NOMO-1 treated with DMSO at 0.1 percent for 48 hours (cell line): ENCODE results near the gene TBC1D20.
"Not testable (repeated sequence)": the region's sequence is repeated elsewhere in the genome, so short reads cannot be mapped to it uniquely, and the experiment has no call there.

Source experiments
- DNase-seq: peaks from one replicate; lab custom pipeline; 2025; ENCODE audit not compliant: unreplicated experiment; lab: John Stamatoyannopoulos, UW

TBC1D20 gene, protein sequence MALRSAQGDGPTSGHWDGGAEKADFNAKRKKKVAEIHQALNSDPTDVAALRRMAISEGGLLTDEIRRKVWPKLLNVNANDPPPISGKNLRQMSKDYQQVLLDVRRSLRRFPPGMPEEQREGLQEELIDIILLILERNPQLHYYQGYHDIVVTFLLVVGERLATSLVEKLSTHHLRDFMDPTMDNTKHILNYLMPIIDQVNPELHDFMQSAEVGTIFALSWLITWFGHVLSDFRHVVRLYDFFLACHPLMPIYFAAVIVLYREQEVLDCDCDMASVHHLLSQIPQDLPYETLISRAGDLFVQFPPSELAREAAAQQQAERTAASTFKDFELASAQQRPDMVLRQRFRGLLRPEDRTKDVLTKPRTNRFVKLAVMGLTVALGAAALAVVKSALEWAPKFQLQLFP

DNA sequence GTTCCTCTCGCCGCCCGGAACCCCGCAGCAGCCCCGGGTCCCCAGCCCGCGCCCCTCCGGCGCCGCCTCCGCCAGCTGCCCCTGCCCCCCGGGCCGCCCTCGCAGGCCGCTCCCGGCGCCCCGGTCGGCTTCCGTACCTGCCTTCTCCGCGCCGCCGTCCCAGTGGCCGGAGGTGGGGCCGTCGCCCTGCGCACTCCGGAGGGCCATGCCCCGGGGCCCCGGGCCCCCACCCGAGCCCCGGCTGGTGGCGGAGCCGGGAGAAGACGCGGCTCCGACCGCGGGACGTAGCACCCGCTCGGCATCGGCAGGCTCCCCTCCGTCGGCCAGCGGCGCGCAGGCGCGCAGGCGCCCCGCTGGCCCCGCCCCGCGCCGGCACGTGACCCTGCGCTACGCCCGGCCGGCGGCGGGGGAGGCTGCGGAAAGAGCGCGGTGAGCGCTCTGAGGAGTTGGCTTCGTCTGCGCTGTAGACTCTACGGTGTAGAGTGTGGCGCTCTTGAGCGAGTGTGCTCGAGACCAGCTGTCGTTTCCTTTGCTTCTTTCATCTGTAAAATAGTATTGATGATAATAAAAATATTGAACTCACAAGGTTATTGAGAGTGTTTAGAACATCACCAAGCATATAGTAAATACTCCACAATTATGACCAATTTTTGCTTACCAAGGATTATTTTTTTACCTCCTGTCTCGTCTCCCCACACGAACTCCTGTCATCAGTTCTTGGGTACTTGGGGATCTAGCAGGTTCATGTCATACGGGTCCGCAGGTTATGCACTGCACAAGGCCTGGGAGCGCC, at the start of gene TBC1D20:
Gene TBC1D20 (minus strand): TSS at position 335 of the 793 bp plus-strand sequence. CDS start 128 bp downstream, at position 207.
- DNase-seq = peak; percentile 76

- DNase-seq = not testable (repeated sequence)
Observed at GRCh38 chr20:510328-511057, 48.2 kb upstream of the TBC1D20 start.

DNA sequence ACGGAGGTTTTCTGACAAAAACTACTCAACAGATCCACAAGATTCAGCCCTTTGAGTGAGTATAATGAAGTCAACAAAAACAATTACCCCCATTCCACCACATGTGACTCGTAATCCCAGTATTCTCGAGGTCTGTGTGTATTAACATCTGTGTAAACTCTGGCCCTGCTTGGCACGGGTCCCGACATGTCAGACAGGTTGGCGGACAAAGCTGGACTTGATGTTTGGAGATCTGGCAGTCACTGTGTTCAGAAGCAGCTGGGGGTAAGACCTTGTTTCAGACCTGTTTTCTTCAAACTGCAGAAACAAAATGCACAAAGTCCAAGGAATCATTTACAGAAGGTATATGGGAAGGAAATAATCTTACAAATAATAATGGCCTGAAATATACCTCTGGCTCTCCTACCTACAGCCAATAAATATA, 46.0 kb upstream of the TBC1D20 start:
- DNase-seq = not testable (repeated sequence)

DNA sequence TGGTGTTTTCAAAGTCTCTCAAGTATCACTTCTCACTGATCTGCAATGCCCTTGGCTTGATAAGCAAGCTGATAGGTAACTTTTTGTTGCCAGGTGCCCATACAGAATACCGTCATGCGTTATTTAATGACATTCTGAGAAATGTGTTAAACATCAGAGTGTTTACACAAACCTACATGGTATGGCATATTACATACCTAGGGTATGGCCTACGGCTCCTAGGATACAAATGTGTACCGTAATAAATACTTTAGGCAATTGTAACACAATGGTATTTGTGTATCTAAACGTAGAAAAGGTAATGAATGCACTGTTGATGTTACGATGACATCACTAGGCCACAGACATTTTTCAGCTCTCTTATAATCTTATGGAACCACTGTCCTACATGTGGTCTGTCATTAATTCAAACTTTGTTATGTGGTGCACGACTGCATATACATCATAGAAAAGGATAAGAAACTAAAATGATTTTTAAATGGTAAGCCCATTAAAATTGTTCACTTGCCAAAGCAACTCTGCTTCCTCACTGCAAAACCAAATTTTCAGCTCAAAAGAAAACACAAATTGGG, 45.5 kb upstream of the TBC1D20 start:
- DNase-seq = no peak

DNA sequence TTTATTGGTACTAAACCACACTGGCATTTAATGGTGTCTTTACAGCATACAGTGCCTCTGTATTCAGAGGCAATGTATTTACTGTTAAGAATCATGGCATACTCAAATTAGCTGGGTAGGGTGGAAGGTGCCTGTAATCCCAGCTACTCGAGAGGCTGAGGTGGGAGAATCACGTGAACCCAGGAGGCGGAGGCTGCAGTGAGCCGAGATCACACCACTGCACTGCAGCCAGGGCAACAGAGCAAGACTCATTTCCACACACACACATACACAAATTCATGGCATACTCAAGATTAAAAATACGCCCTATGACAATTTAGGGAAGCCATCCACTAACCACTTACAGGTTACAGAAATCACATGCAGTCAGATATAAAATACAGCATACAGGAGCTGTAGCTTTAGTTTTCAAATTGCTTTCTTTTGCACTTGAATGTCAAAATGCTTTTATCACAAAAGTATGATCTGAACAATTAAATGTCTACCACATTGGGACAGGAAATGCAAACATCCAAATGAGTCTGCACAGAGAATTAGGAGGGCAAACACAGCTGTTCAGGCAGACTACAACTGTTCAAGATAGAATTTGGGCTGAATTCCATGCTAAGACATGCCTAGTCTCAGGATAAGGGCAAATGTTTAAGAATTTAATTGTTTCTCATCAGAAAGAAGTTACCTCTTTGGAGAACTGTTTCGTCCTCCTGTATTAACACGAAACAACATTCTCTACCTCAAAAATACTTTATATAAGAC, 44.8 kb upstream of the TBC1D20 start:
- no peak for DNase-seq

DNA sequence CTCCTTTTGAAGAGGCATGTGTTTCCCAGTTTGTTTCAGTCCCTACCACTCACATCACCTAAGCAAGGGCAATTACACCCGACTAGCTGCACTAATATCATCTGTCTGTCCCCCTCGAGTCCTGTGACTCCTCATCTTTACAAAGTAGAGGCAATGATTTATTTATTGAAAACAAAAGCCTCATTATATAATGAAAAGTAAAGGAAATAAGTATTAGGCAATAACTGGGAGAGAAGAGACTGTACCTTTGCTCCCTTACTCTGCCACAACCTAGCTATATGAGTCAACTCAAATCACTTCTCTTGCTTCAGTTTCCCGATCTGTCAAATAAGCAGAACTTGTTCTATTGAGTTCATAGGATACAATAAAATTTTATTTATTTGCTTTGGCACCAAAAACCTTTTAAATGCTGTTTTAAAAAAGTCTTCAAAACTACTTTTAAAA, 42.3 kb upstream of the TBC1D20 start:
- DNase-seq = no peak

DNA sequence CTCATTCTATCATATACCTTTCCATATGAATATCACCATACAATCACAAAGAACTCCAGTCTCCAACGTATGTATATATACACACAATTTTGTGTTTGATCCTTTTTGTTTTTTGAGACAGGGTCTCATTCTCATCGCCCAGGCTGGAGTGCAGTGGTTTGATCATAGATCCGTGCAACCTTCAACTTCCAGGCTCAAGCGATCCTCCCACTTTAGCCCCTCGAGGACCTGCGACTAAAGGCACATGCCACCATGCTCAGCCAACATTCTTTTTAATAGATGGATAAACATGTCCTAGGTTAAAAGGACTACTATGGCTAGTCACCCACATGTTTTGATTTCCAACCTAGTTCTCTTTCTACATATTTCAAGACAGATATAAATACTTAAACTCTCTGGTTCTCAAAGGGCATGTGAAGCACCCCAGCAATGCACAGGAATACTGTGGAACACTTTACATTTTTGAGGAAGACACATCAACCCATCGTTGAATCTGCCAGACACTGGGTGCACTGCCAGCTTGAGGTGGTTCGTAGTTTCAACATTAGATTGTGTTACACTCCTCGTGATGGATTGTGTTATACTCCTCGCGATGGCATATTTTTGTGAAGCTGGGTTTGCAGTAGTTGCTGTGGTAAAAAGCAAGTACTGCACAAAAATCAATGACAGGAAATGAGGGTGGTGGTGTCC, 40.9 kb upstream of the TBC1D20 start:
- no peak for DNase-seq

- DNase-seq = no peak
Observed at GRCh38 chr20:497979-498378, 35.6 kb upstream of the TBC1D20 start.

- no peak for DNase-seq
Observed at GRCh38 chr20:496126-496696, 33.9 kb upstream of the TBC1D20 start.

DNA sequence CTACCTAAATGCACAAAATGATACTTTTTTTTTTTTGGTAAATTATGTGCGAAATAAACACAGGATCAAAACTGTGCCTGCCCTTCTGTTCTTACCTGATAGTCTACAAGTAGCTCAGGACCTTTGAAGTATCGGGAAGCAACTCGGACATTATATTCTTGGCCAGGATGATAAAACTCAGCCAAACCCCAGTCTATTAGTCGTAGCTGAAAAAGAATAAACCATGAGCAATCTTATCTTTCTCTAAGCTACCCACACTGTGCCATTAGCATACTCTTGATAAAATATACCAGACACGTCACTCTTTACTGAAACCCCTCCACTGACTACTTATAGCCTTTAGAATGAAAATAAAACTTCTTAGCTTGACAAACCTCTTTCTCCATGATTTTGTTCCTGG, 29.8 kb upstream of the TBC1D20 start:
- DNase-seq = no peak

DNA sequence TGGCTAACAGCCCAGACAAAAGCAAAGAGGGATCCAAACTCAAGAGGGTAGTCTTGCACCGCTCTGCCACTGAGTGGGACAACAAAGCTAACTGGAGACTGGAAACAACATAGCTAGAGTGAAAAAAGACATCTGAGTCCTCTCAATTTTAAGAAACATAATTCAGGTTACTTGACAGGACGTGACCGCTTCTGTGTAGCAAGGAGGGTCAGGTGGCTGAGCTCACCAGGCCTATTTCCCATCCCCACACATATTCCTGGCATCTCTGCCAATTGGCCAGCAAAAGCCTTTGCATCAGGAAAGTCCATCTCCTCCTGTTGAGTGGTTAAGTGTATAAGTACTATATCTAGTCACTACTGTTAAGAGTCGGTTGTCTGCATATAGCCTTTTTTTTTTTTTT, 25.3 kb upstream of the TBC1D20 start:
- no peak for DNase-seq

DNA sequence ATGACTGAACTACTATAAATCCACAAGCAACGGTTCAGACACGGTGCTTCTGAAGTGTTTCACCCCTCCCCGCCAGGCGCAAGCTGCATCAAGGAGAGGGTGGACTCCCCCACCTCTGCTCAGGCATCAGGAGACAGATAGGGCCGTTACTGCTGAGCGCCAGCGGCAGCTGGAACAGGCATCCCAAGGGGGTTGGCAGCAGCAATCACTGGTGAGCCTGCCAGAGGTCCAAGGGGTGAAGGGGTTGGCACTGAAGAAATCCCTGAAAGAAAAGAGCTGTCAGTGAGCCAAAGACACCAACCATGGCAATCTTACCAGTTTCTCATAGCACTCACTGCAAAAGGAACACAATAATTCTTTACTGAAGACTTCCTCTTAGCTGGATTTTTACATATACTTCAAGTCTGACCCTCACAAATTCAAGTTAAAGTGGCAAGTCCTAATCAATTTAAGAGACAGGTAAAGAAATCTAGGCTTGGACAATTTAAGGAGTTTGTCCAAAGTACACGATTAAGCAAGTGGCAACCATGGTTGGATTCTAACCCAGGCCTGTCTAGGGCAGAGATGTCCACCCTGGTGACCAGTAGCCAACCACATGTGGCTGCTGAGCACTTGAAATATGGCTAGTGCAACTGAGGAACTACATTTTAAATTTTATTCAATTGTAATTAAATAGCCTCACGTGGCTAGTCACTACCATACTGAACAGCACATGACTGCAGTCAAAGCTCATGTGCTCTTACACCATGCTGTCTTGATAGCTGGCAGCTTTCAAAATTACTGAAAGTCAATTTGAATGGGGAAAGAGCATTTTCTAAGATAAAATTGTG, 21.7 kb upstream of the TBC1D20 start:
- DNase-seq = no peak

DNA sequence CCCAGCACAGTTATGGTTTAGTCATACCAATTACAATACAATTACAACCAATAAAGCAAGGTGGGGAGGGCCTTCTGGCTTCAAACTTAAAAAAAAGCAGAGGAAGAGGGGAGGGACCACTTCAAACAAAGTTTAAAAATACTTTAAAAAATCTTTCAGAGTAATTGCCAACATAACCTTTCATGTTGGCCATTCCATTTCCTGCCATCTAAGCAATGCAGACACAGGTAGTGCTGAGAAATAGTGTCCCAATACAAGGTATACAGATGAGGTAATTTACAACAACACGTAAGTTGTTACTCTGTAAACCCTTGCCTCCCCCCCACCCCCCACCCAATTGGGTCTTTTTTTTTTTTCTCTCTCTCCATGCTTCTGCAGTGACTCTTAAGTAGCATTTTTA, 18.8 kb upstream of the TBC1D20 start:
- DNase-seq = no peak

GRCh38 chr20:480044-480443, 17.7 kb upstream of the TBC1D20 start:
- no peak for DNase-seq

- no peak for DNase-seq
Observed at GRCh38 chr20:479487-479886, 17.2 kb upstream of the TBC1D20 start.

DNA sequence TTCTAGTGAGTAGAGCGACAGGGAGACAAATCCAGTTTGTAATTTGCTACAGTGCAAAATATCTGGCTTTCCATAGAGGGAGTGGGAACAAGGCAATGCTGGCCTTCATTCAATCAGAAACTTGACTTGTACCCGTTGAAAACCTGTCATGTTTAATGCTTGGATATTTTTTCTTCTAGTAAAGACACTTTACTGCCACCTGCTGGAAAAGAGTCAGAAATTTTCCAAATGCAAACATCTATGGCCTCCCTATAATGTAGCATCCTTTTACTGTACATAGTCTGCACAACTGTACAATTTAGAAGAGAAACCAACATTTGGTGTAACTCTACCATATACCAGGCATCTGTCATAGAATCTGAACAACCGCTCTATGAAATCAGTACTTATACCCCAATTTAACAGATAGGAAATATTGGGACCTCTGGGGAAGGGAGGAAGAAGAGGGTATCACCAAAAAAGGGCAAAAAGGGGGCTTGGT, 16.7 kb upstream of the TBC1D20 start:
- peak; percentile 52 for DNase-seq

- DNase-seq = no peak
Observed at GRCh38 chr20:478010-478948, 15.9 kb upstream of the TBC1D20 start.
